NCI-H1694 (cell line): Measurements from ENCODE around the gene CEP131.
"Not testable (repeated sequence)": the region's sequence is repeated elsewhere in the genome, so short reads cannot be mapped to it uniquely, and the experiment has no call there.

ENCODE experiments used
- DNase-seq: peaks from one replicate; lab custom pipeline; 2025; lab: John Stamatoyannopoulos, UW

The CEP131 gene

DNA sequence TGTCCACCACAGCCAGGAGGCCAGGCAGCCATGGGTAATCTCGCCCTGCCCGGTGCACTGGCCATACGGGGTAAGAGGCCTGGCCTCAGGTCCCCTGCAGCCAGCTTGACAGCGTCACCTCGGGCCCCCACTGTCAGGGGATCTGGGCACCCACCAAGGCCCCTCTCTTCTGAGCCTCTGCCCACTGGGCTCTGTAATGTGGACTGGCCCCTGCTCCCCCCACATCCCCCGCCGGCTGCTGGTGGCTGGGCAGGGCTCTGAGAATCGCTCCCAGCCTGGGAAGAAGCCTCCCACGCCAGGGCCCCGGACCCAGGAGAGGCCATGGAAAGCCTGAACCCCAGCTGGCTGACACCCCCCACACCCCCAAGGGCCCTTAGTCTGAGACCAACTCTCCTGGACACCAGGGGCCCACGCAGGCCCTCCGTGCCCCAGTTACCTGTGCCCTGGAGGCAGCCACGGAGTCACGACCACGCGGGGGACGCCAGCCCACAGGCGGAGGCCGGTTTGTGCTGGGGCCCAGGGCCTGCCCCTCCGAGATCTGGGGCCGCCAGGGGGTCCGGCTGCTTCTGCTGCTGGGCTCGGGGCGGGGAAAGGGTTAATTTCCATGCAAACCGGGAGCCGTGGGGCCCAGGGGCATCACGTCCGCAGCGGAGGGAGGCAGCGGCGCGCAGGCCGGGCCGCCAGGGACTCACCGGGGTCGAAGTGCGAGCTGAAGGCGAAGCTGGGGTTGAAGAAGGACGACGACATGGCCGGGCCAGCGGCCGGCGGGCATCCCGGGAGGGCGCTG lies 57.3 kb downstream of the CEP131 start, which contains the start of gene PVALEF:
PVALEF (plus strand) TSS at position 262 of the 787 bp plus-strand sequence. CDS start 15,720 bp downstream, outside the sequence.
- no peak for DNase-seq

DNA sequence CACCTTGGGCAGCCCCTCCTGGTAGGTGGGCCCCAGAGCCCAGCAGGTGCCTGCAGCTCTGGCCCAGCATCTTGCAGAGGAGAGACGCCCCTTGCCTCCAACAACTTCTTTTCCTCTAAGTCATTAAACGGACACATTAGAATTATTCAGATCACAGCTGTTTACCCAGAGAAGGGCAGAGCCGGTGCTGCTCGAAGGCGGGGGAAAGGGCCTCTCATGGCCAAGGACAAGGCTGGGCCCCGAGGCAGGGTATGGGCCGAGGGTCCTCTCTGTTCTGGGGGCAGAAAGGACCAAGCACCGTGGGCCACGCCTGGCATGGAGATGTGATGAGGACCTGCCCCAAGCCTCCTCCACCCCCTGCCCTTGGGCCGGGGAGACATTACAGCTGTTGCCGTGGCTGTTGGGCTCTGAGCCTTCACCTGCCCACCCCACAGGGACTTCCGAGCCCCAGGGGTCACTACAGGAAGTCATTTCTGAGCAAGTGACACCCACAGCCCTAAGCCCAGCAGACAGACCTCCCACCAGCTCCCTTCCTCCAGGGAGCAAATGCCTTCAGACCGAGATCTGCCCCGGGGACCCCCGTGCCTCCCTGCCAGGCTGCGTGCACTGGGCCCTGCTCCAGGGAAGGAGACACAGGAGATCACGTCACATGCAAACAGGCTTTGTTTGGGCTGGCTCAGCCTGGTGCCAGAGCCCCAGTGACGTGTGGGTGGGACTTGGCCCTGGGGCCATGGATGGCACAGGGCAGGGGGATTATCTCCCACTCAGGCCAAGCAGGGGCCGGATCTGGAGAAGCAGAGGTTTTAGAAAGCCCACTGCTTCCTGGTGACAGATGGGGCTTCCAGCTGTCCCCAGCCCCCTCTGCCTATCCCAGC lies 58.2 kb downstream of the CEP131 start:
- peak; percentile 60 for DNase-seq

DNA sequence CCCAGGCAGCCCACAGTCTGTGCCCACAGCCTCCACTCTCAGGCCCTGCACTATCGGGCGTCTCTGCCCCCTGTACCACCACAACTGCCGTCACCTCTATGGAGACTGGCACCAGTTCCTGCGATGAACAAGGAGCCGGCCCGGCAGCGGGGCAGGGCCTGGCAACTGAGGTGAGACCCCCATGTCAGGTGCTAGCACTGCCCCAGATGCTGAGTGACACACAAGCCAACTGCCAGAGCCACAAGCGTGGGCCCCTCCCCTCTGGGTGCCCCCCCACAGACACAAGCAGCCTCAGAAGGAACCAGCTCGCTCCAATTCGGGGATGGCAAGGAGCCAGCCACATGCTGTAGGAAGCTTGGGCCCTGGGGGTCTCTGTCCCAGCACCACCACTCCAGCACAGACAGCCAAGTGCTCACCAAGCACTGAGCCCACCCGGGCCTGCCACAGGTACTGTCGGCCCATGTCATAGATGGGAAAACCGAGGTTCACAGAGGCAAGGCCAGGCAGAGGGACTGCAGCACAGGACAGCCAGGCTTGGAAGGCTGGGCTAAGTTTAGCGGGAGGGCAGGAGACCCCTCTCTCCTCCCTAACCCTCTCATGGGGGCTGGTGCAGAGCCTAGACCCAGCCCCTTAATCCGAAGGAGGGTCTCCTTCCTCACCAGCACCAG lies 58.9 kb downstream of the CEP131 start:
- no peak for DNase-seq

DNA sequence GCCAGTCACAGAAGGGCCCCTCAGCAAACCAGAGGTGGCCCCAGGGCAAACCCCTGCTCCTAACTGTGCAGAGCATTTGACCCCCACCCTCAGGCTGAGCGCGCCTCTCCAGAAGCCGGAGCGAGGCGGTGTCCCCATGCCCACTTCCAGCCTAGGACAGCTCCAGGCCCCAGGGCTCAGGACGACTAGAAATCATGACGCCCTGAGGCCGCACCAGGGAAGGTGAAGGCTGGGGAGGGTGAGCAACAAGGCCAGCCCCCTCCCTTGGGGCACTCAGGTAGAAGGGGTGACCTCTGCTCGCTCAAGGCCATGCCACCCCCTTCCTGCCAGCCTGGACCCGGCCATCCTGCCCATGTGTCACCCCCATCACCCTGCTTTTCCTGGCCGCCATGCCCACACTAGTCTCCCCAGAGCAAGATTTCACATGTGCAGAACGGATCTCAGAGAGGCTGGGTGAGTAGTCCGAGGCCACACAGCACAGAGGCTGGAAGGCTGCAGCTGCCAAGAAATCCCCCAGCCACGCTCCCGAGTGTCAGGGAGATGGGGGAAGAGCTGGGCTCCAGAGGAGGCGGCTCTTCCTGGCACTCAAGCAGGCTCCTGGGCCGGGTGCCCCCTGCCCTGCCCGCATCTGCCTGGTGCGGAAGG lies 59.6 kb downstream of the CEP131 start:
- no peak for DNase-seq

DNA sequence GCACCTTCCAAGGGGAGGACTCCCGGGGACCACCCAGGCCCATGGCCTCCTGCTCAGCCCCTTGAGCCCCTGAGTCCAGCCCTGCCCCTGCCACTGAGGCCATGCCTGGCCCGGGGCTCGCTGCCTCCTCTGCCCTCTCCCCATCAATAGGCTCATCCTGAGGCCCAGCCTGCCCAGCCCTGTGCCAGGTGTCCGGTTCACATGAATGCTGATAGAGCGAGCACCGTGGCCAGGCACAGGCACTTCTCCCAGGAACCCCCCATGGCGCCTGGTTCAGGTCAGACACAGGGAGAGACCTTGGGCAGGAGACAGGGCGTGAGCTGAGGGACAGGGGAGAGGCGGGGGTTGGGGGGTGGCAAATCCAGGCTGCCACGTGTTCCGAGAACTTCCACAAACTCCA lies 60.3 kb downstream of the CEP131 start:
- DNase-seq, result no peak

DNA sequence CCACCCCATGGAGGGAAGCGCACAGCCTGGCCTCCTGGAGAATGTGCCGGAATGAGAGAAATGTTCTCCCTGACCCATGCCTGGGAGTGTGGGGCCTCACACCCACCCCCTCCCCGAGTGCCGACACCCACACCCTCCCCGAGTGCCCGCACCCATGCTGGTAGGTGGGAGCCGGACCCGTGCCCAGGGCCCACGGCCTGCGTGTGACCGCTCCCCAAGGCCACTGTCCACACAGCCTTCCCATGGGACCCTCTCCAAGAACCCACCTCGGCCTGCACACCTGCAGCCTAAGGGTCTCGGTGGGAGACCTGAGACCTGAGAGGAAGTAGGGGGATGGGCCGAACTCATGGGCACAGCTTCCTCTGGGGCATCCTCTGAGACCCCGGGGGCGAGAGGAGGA lies 60.8 kb downstream of the CEP131 start:
- DNase-seq, result no peak

DNA sequence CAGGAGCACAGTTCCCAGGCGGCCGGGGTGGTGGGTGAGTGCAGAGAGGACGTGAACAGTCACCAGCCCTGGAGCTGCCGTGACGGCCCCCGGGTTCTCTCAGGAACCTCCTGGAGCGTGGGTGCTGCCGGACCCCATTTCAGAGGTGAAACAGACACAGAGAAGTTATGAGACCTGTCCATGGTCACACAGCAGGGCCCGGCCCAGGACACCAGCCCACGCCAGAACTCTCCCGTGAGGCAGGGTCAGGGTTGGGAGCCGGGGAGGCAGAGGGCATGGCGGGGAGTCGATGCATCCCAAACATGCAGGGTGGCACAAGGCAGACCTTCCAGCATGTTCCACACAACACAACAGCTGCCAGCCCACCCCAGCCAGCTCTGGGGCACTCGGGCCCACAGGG lies 61.2 kb downstream of the CEP131 start:
- DNase-seq, result no peak

DNA sequence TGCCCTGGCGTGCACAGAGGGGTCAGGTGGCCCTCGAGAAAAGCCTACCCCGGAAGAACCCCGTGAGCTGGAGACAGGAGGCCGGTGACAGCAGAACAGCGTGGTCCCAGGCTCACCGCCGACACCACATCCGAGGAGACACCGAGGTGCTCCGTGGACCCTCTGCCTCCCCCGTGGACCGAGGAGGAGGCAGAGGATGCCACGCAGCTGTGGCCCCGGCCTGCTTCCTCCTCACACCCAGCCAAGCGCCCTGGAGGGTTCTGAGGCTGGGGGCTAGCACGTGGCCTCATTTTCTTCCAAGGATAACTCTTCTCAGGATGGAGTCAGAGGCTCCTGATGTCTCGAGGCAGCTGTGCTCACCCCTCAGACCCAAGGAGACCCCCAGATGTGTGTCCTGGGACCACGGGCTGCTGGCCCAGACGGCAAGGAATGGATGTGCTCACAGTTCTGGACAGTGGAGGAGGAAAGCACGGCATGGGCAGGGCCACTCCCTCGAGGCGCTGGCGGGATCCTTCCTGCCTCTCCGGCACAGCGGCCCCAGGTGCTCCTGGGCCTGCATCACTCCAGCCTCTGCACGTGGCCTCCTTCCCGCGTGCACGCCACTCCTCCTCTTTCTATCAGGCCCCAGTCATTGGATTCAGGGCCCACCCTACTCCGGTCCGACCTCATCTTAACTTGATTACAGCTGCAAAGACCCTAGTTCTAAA lies 61.9 kb downstream of the CEP131 start:
- no peak for DNase-seq

DNA sequence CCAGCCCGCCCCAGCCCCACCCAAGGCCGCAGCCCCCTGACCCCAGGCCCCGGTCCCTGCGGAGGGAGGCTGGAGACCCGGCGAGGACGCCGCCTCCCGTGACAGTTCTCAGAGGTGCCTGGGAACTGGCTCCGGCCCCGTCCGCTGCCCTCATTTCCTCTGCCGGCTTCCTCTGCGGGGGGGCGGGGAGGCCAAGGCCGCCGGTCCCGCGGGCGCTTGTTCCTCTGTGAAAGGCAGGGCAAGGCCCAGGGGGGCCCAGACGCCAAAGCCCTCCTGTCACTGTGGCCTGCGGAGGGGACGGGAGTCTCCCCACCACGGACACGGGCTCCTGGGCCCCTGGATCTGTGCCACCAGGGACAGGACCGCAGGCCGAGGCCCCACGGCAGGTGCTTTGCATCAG lies 62.5 kb downstream of the CEP131 start:
- DNase-seq, result no peak

DNA sequence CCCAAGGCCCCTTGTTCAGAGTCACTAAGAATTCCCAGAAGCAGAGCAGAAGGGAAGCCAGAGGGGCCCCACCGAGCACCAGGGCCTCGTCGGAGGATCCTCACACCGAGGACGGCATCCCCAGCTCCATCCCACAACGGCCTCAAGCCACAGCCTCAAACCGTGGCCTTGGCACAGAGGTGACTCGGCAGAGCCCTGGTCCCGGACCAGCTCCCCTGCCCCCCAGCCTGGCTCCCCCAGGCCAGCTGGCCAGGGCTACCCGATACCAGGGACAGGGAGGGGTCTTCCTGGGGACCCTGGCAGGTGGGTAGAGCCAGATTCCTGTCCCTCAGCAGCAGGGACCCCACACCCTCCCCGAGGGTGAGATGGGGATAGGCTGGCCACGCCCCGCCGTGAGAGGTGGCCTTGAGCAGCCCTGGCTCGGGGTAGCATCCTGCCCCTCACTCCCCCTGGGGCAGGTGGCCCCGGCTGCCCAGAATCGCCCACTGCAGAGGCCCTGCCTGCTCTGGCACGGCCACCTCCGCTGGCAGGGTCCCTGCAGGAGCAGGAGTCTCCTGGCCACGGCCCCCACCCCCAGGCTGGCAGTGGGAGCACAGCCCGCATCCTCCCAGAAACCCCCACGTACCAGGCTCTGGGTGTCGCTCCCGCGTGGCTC lies 63.0 kb downstream of the CEP131 start:
- DNase-seq, result no peak

DNA sequence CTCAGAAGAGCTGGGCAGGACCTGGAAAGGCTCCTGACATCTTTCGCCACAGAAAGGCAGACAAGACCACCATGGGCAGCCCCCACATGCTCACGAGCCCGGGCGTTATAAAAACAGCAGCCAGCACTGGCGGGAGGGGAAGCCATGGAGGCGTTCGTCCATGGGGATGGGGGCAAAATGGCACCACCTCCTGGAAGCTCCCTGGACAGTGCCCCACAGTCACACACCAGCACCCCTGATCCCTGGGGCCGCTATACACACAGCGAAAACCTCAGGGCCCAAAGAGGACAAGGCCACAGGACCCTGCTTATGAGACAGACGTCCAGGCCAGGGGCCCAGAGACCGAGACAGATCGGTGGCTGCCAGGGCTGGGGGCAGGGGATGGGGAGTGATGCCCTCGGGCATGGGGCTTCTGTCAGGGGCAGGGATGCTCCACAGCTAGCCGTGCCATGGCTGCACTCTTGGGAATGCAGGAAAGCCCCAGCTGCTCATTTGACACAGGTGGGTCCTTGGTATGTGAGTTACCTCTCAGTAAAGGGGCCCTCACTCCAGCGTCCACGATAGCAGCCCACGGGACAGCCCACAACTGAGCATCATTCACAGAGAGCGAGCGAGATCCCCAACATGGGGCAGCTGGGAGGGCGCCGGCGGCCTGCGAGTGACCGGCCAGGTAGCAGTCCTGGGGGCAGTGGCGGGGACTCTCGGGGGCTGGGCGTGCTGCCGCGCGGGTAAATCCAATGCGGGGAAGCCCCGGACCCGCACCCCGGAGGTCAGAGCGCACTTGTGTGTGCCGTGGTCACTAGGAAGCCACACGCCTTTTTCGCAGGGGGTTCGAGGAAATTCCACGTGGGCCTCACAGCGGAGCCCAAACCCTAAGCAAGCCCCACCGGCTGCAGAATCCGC lies 63.8 kb downstream of the CEP131 start:
- DNase-seq, result no peak

DNA sequence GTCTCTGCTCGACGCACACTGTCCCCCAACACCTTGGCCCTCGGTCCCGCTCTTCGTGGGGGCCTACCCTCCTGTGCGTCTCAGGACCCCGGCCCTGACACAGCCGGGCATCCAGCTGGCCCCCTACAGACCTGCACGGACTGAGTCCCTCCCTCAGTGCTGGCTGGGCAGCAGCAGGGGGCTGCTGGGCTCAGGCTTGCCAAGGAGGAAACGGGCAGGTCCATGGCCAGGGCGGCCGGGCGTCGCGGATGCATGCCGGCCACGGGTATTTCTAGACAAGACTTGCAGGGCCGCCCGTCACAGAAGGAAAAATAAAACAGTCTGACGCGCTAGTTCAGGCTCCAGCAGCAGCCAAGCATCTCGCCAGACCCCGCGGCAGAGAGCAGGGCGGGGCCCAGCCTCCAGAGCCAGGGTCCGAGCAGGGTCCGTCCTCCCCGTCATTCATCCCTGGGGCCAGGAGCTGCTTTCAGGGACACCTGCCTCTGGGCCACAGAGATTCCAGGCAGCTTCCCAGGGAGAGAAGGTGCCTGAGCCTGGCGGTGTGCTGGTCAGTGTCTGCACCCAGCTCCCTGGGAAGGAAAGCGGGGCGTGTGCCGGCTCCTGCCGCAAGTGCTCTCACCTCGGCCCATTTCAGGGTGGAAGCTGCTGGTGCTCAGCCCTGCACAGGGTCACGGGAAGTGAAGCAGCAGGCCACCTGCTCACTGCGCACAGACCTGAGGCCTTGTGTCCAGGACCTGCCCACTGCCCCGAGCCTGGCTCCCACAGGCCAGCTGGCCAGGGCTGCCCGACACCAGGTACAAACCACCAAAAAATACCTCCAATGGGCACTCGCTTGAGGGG lies 64.7 kb downstream of the CEP131 start:
- no peak for DNase-seq

DNA sequence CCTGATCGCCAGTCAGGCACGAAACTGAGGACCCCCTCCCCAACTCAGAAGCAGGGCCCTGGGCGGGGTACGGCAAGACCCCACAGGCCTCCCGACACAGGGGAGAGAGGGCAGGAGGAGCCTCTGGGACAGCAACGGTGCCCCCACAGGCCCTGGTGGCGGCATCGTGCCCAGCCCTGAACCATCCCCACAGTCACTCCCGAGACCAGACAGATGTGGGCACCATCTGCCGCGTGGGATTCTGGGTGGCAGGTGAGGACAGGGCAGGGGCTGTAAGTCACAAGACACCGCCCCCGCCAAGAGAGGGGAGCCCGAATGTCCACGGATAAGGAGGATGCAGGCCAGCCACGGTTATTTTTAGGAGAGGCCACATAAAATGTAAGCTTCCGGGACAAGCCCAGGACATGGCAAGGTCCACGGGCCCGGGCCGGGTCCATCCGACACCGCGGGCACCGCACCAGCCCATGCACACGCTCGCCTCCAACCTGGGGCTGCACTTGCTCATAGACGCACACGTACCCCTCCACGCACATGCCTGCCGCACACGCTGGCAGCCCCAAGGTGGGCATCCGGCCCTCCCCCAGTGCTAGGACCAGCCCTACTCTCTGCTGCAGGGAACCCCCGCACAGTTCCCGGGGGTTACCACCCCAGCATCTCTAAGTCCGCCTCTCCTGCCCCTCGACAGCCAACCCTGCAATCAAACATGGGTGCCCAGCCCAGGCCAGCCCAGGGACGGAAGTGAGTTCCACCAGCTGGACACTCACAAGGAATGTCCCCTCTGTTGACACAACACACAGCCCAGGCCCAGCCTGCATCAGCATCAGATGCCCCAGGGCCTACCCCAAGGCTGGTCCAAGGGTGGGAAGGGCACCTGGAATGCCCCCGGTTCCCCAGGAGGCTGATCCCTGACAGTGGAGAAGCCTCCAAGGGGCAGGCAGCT lies 65.6 kb downstream of the CEP131 start:
- DNase-seq, result no peak

DNA sequence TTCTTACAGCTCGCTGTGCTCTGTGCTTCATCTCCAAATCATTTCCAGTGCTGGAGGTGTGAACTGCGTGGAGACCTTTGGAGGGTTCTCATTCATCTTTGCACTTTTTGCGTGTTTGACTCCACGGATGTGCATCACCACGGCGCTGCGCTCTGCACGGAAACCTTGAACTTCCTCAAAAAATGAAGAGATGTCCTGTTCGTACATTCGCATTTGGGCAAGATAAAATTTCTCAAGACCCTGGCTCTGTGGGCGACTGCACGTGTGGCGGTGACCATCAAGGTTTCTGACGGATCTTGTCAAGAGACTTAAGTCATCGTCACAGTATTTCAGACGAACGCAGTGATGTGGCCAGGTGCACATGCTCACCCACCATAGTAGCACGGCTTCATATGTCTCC lies 67.8 kb downstream of the CEP131 start:
- no peak for DNase-seq

DNA sequence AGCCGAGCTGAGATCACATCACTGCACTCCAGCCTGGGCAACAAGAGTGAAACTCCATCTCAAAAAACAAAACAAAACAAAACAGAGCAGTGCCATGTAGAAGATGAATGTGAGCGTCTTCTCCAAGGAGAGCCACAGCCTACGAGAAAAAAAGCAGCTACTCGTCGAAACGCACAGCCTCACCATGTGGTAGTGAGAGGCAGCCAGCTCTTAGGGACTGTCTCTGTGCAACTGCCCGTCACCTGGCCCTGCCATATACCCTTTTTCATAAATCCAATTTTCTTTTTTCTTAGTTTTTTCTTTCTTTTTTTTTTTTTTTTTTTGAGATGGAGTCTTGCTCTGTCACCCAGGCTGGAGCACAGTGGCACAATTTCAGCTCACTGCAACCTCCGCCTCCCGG lies 68.7 kb downstream of the CEP131 start:
- DNase-seq, result not testable (repeated sequence)

DNA sequence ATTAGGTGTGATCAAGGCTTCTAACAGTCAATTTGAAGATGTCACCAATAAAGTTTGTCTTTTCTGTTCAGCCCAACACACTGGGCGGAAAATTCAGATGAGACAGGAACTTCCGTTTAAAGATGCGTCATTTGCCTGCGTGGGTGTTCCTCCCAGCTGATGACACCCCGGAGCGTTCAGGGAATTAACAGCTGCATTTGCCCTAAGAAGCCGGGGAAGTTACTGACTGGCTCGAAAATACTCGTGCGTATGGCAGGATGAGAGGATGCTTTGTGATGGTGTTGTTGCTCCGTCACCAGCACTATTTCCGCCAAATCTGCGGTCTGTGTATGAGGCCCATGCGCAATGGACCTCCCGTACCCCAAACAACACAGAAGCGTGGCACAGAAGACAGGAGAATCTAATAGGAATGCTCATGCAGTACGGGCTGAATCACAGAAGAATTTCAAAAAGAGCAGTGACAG lies 69.4 kb downstream of the CEP131 start:
- no peak for DNase-seq

DNA sequence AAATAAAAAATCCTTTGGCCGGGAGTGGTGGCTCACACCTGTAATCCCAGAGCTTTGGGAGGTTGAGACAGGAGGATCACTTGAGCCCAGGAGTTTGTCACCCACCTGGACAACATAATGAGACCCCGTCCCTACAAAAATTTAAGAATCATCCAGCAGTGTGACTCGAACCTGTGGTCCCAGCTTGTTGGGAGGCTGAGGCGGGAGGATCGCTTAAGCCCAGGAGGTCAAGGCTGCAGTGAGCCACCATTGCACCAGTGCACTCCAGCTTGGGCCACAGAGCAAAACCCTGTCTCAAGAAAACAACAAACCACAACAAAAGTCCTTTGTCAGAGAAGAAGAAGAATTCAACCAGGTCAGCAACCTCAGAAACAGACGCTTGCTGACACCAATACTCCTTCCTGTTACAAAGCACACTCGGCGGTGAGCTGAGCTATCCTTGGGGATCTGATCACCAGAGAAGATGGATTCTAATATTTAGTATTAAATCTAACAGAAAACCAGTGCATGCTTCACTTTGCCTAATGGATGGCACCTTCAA lies 70.4 kb downstream of the CEP131 start:
- DNase-seq, result no peak
